Fibroblast of mammary gland (primary cell): Measurements from ENCODE around the gene FUZ.

Experiments
- DNase-seq: peaks from one replicate; pipeline ENCODE4 v3.0.0-alpha.2; 2010; ENCODE audit warnings: low read depth
- H3K4me3 ChIP-seq: 2 replicates; pipeline ENCODE4 v1.5.1; 2011; ENCODE audit warnings: low read depth, mild to moderate bottlenecking, low read length, moderate library complexity; ENCODE audit not compliant: control insufficient read depth
- CTCF ChIP-seq: conservative IDR thresholded peaks from 2 replicates; pipeline ENCODE4 v1.5.1; 2011; ENCODE audit warnings: low read depth, low read length, inconsistent platforms; ENCODE audit not compliant: control insufficient read depth, insufficient read depth

FUZ gene

GRCh38 chr19:49818649-49819370 is 5.7 kb upstream of the FUZ start:
- no peak for DNase-seq
- no peak for TF ChIP-seq CTCF
- peak overlapping the region; percentile 96 for H3K4me3 ChIP-seq

GRCh38 chr19:49817964-49818648 is 5.0 kb upstream of the FUZ start, which contains the start of gene MED25:
MED25 (plus strand) TSS chr19:49818289; CDS start chr19:49818342, 53 bp downstream.
- H3K4me3 ChIP-seq: peak within 1 kb of the TSS; percentile 96
- peak; percentile 77 for DNase-seq
- no peak for TF ChIP-seq CTCF

GRCh38 chr19:49816590-49816989 is 3.5 kb upstream of the FUZ start:
- TF ChIP-seq CTCF: no peak
- DNase-seq: no peak
- H3K4me3 ChIP-seq: peak overlapping the region; percentile 96

- DNase-seq: no peak
- peak overlapping the region; percentile 76 for H3K4me3 ChIP-seq
- no peak for TF ChIP-seq CTCF
Measured at GRCh38 chr19:49814010-49814409, 918 bp upstream of the FUZ start.

GRCh38 chr19:49812452-49812996 is 568 bp downstream of the FUZ start:
- DNase-seq: no peak
- no peak for TF ChIP-seq CTCF
- peak overlapping the region; percentile 76 for H3K4me3 ChIP-seq

- no peak for TF ChIP-seq CTCF
- no peak overlapping the region for H3K4me3 ChIP-seq
- no peak for DNase-seq
Measured at GRCh38 chr19:49811328-49811727, 1.8 kb downstream of the FUZ start.
